GM12874 (cell line): ENCODE data around the gene MAFF.
A peak's percentile ranks its signal among the peaks of the same experiment; 100 is the strongest.

Experiments used
- TF ChIP-seq, protein P1 (sequence below): IDR thresholded peaks from 2 replicates; pipeline ENCODE4 v1.5.1; 2011; ENCODE audit warnings: low read depth, mild to moderate bottlenecking, control low read depth, low read length, moderate library complexity; ENCODE audit not compliant: insufficient read depth

The MAFF gene

GRCh38 chr22:38191731-38192474 is 9.9 kb upstream of the MAFF start:
- TF ChIP-seq, protein P1, sequence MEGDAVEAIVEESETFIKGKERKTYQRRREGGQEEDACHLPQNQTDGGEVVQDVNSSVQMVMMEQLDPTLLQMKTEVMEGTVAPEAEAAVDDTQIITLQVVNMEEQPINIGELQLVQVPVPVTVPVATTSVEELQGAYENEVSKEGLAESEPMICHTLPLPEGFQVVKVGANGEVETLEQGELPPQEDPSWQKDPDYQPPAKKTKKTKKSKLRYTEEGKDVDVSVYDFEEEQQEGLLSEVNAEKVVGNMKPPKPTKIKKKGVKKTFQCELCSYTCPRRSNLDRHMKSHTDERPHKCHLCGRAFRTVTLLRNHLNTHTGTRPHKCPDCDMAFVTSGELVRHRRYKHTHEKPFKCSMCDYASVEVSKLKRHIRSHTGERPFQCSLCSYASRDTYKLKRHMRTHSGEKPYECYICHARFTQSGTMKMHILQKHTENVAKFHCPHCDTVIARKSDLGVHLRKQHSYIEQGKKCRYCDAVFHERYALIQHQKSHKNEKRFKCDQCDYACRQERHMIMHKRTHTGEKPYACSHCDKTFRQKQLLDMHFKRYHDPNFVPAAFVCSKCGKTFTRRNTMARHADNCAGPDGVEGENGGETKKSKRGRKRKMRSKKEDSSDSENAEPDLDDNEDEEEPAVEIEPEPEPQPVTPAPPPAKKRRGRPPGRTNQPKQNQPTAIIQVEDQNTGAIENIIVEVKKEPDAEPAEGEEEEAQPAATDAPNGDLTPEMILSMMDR = no peak

- TF ChIP-seq, protein P1 = no peak
Measured at GRCh38 chr22:38192475-38192863, 9.3 kb upstream of the MAFF start.

GRCh38 chr22:38193580-38193979 is 8.2 kb upstream of the MAFF start:
- TF ChIP-seq, protein P1 = no peak

- TF ChIP-seq, protein P1 = no peak
Measured at GRCh38 chr22:38196791-38197419, 4.9 kb upstream of the MAFF start.

- TF ChIP-seq, protein P1 = no peak
Measured at GRCh38 chr22:38199826-38200559, 1.8 kb upstream of the MAFF start.

DNA sequence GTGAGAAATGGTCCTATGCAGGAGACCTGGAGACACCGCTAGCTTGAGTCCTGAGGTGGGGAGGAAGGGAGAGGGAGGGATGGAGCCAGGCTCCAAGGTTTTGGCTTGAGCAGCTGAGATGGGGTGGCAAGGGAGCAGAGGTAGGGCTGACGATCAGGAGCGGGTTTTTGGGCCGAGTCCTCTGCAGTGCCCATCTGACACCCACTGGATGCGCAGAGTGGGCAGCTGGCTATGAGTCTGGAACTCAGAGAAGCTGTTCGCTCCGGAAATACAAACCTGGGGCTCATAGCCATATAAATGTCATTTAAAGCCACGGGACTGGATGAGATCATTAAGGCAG is 453 bp upstream of the MAFF start:
- TF ChIP-seq, protein P1 = no peak

- TF ChIP-seq, protein P1 = 0 out of 2 replicates have a peak, but pooled peaks have one; percentile 31
Measured at GRCh38 chr22:38202437-38203089, 769 bp downstream of the MAFF start.
